IPS-NIHi7 (cell line): Measurements from ENCODE around the gene MRPL20.
A peak's percentile ranks its signal among the peaks of the same experiment; 100 is the strongest.
"Not testable (repeated sequence)": the region's sequence is repeated elsewhere in the genome, so short reads cannot be mapped to it uniquely, and the experiment has no call there.

Experiments
- DNase-seq: peaks from one replicate; pipeline ENCODE4 v3.0.0; 2012; ENCODE audit warnings: mixed read lengths; ENCODE audit errors: extremely low spot score

The MRPL20 gene

DNA sequence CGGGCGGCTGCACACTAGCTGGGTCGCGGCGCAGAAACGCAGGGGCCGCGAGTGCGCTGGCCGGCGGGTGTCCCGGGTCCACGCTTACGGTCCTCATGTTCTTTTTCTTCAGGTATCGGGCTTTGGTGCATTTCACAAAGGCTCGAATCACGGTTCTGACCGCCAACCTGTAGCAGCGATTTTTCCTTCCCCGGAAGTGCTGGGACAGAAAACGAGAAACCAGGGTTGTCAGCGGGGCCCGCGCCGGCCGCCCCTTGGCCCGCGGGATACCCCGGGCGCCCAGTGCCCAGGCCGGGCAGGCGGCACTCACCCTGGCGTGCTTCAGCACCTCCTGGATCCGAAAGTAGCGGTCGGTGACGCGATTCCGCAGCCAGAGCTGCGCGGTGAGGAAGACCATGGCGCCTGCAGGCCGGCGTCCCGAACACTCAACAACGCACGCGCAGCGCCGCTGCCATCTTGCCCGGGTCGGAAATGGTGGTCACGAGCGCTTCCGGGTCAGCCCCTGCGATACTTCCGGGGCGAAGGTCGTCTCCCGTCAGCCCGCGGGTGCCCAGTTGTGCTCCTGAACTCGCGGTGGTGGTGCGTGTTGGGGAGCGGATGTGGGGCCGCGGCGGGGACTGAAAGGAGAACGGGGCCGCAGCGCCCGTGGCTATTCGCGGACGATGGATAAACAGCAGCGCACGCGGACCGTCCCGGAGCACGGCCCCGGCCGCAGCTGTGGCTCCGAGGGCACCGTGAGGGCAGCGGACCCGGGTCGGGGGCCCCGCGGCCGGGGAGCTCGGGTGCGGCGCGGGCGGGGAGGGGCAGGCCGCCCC is at the start of gene MRPL20:
TSS of gene MRPL20 (minus strand) at position 473 of the 815 bp plus-strand sequence. CDS start at position 397, 76 bp downstream.
- DNase-seq, result peak; percentile 89

GRCh38 chr1:1456683-1457255 is 49.7 kb upstream of the MRPL20 start:
- not testable (repeated sequence) for DNase-seq

GRCh38 chr1:1455934-1456333 is 48.8 kb upstream of the MRPL20 start:
- not testable (repeated sequence) for DNase-seq

- no peak for DNase-seq
These were observed 48.3 kb upstream of the MRPL20 start for GRCh38 chr1:1455366-1455884.

DNA sequence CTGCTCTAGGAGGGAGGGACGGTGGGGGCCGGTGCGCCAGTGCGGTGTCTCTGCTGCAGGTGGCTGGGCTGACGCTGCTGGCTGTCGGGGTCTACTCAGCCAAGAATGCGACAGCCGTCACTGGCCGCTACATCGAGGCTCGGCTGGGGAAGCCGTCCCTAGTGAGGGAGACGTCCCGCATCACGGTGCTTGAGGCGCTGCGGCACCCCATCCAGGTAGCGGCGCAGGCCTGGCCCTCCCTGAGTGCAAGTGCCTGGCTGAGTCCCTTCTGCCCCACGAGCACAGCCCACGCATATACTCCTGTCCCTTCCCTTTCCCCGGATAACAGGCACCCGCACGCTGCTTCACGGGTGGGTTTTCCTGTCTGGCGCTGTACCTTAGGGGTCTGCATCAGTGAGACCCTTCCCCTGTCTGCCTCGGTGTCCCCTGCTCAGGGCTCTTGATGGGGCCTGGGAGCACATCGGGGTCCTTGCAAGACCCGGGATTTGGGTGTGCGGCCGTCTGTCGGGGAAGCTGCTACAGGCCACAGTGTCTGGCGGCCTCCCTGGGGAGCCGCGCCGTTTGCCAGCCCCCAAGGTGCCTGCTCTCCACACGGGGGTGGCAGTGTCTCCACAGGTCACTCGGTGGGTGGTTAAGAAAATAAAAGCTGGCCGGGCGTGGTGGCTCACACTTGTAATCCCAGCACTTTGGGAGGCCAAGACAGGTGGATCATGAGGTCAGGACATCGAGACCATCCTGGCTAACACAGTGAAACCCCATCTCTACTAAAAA is 47.4 kb upstream of the MRPL20 start:
- DNase-seq, result not testable (repeated sequence)

- DNase-seq, result no peak
These were observed 45.8 kb upstream of the MRPL20 start for GRCh38 chr1:1452882-1453281.

GRCh38 chr1:1452365-1452739 is 45.3 kb upstream of the MRPL20 start:
- not testable (repeated sequence) for DNase-seq

GRCh38 chr1:1451696-1452364 is 44.7 kb upstream of the MRPL20 start:
- no peak for DNase-seq

DNA sequence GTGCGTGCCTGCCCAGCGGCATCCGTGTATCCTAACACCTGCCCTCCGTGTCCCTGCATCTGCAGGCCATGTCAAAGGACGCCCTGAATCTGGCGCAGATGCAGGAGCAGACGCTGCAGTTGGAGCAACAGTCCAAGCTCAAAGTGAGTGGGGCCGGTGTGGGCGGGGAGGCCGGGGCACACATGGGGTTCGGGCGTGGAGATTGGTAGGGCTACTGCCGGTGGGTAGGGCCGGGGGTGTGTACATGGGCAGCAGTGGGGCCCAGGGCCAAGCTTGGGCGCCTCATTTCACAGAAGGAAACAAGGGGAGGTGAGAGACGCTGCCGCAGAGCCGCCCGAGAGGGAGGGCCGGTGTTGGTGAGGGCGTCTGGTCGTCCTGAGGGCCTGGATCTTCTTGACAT is 43.5 kb upstream of the MRPL20 start:
- DNase-seq, result not testable (repeated sequence)

GRCh38 chr1:1449099-1449739 is 42.1 kb upstream of the MRPL20 start, which contains the start of gene ATAD3C:
Gene ATAD3C (plus strand): TSS chr1:1449689. CDS start chr1:1450684, 995 bp downstream.
- no peak for DNase-seq

- DNase-seq, result not testable (repeated sequence)
These were observed 39.5 kb upstream of the MRPL20 start for GRCh38 chr1:1446631-1447030.

GRCh38 chr1:1442069-1442770 is 35.1 kb upstream of the MRPL20 start:
- no peak for DNase-seq

DNA sequence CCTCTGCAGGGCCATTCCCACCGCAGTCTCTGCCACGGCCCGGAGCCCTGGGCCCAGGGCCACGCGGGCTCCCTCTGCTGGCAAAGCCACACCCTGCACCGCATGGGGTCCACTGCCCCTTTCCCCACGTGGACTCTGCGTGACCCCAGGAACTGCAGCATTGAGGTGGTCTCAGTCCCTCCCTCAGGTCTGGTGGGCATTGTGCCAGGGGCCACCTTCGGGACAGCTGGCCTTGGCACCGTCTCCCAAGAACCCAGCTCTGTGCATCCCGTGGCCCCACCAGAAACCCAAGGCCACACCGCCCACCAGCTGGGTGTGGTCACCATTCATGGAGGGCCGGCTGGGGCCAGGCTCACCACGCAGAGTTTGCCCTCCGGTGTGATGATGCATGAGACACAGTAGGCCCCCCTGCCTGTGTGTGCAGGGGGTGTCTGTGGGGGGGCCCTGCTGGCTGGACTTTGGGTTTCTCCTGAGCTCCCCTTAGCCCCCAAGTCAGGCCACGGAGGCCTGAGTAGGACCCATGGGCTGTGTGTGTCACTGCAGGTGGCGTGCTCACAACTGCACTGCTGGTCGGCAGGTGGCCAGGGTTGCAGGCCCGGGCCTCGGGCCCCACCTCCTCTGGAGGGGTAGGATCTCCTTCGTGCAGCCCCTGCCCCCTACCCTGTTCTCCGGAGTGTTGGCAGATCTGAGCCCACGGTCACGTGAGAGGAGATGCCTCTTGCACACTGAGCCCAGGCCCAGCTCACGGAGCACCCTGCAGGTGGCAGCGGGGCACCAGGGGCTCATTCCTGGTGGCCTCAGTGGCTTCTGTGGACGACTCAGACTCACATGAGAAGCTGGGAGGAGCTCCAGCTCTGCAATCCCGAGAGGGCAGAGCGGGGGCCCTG is 34.2 kb upstream of the MRPL20 start:
- DNase-seq, result peak; percentile 93

DNA sequence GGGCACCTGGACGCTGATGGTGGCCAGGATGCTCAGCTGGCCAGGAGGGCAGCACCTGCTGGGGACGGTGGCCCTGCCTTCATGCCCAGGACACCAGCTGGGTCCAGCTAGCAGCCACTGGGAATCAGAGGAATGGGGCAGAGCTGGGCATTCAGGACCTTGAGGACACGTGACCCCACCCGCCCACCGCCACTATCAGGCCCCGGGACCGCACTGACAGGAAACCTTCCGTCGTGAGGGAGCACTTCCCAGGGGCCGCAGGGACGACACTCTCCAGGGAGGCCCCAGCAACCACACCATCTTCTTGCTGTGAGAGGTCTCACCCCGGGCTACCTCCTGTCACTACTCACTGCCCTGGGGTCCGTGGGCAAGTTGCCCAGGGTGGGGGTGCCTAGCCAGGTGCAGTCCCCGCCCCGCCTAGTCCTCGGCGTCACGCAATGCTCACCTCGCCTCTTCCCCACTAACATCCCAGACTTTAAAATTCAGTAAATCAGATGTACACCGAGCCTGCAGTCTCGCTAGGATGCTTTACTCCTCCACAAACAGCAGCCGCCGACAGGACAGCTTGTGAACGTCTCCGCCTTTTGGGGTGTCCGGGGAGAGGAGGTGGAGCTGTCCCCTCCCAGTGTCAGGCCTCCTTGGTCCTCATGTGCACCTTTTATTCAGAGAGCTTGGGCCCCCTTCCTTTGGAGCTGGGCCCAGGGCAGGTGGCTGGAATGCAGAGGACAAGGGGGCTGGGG is 33.3 kb upstream of the MRPL20 start:
- no peak for DNase-seq

DNA sequence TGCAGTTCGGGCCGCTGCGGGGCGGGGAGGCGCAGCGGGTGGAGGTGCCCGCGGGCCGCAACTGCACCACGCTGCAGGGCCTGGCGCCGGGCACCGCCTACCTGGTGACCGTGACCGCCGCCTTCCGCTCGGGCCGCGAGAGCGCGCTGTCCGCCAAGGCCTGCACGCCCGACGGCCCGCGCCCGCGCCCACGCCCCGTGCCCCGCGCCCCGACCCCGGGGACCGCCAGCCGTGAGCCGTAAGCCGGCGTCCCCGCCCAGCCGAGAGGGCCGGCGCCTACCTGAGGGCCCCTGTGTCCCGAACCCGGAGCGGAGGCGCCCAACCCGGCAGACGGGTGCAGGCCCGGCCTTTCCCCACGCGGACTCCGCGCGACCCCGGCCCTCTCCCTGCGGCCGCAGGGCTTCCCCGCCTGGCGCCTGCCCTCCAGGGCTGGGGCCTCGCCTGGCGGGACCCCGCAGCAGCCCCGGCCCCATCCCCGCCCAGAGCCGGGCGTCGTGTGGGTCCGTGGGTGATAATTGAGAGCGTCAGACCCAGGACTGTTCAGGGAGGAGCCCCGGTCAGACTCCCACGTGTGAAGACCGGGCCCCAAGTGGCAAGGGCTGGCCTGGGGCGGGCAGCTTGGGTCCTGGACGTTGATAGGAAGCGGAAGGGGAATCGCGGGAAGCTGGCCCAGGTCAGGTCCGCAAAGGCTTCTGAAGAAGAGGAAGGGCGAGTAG is 32.6 kb upstream of the MRPL20 start:
- DNase-seq, result no peak

DNA sequence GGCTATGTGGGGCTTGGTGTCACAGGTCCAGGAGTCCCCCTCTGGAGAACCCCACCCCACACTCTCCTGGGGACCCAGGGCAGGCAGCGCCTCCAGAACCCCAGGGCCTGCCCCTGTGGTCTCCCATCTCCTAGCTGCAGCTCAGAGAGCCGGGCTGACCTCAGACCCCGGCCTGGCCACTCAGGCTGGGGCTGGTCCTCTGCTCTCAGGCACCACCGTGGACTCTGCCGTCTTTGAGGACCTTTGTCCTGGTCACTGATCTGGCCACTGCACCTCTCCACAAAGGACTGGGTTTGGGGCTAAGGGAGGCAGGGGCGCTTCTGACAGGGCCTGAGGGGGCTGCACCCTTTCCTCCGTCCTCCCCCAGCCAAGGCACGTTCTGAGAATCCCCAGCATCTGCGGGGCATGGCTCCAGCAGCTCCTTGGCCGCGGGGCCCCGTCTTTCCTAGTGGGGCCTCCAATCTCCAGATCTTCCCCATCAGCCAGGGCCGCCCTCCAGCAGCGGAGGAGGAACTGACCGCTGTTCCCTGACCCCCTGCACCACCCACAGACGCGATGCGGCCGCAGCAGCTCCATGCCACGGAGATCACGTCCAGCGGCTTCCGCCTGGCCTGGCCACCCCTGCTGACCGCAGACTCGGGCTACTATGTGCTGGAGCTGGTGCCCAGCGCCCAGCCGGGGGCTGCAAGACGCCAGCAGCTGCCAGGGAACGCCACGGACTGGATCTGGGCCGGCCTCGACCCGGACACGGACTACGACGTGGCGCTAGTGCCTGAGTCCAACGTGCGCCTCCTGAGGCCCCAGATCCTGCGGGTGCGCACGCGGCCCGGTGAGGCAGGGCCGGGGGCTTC is 31.7 kb upstream of the MRPL20 start:
- no peak for DNase-seq

DNA sequence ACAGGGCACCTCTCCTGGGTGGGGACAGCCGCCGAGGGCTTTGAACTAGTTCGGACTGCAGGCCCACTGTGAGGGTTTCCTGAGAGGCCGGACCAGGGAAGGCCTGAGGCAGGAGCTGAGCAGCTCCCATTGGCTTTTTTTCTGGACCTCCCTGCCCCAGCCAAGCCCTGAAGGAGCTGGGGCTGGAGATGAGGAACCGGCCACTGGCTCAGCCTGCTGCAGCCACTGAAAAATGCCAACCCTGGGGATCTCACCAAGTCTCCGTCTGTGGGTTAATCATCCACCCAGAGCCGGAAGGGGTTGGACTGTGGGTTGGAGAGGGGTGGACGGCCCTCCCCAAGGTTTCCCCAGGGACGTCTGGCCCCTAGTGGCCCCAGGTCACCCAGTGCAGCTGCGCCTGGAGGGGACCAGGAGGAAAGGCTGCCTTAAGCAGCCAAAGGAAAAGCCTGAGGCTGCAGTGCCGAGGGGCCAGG is 30.8 kb upstream of the MRPL20 start:
- no peak for DNase-seq
